Endodermal cell (in vitro differentiated cells): ENCODE results near the gene OTP. TPM values are rescaled to one million over a fixed set of nuclear protein-coding genes. Genes with fewer than 3 reads are reported as not detected.

Experiments
- DNase-seq: peaks from one replicate; pipeline ENCODE4 v3.0.0-alpha.2; 2017
- H3K27ac ChIP-seq: 2 replicates; pipeline ENCODE4 v1.5.1; 2013; ENCODE audit warnings: mild to moderate bottlenecking, low read depth, low read length, moderate library complexity
- H3K27me3 ChIP-seq: 2 replicates; pipeline ENCODE4 v1.6.1; 2013; ENCODE audit warnings: mild to moderate bottlenecking, low read length, moderate library complexity; ENCODE audit not compliant: insufficient read depth, control insufficient read depth, poor library complexity, severe bottlenecking
- H3K36me3 ChIP-seq: 2 replicates; pipeline ENCODE4 v1.7.0; 2013; ENCODE audit warnings: mild to moderate bottlenecking, low read length, moderate library complexity; ENCODE audit not compliant: control insufficient read depth, insufficient read depth
- H3K4me1 ChIP-seq: one replicate; pipeline ENCODE4 v1.7.0; 2013; ENCODE audit warnings: low read length; ENCODE audit not compliant: control insufficient read depth, insufficient read depth
- H3K4me3 ChIP-seq: 2 replicates; pipeline ENCODE4 v1.5.1; 2013; ENCODE audit warnings: mild to moderate bottlenecking, low read length, moderate library complexity
- H3K9ac ChIP-seq: 2 replicates; pipeline ENCODE4 v1.6.1; 2013; ENCODE audit warnings: mild to moderate bottlenecking, low read length, moderate library complexity; ENCODE audit not compliant: poor library complexity, severe bottlenecking; ENCODE audit errors: extremely low read depth
- H3K9me3 ChIP-seq: 2 replicates; pipeline ENCODE4 v1.6.1; 2013; ENCODE audit warnings: mild to moderate bottlenecking, low read length, moderate library complexity; ENCODE audit not compliant: control insufficient read depth
- H3K27ac Mint-ChIP-seq: 2 replicates; pipeline ENCODE4 v1.8.0; 2020; ENCODE audit warnings: mixed read lengths
- H3K27me3 Mint-ChIP-seq: 2 replicates; pipeline ENCODE4 v1.8.0; 2021; ENCODE audit warnings: mild to moderate bottlenecking, mixed read lengths; ENCODE audit not compliant: insufficient read depth
- H3K36me3 Mint-ChIP-seq: 2 replicates; pipeline ENCODE4 v1.8.0; 2020; ENCODE audit warnings: low read depth, mixed read lengths
- H3K4me1 Mint-ChIP-seq: 2 replicates; pipeline ENCODE4 v1.8.0; 2020; ENCODE audit warnings: mixed read lengths
- H3K4me3 Mint-ChIP-seq: 2 replicates; pipeline ENCODE4 v1.8.0; 2020; ENCODE audit warnings: mild to moderate bottlenecking, moderate library complexity, mixed read lengths
- H3K9me3 Mint-ChIP-seq: 2 replicates; pipeline ENCODE4 v1.8.0; 2020; ENCODE audit warnings: mild to moderate bottlenecking, mixed read lengths
- WGBS, 2 experiments: methylation state at CpG; one replicate each; pipeline versions ENCODE4 v1.1.5 to v1.1.7; 2013; ENCODE audit warnings: missing lambda C conversion rate in 2 of 2, mixed read lengths in 1 of 2; ENCODE audit not compliant: insufficient coverage in 1 of 2, insufficient read length in 1 of 2; 5-methylcytosine and 5-hydroxymethylcytosine counted together
- total RNA-seq, 2 donors: library from RNA; stranded (reverse); fragmentation: NEBNext Ultra II Directional in 1 of 2; extraction: Animal tissue kit (Norgen Biotek cat#: 25700) in 1 of 2; gene quantifications; 2 replicates in 1 of 2; 3 replicates in 1 of 2; pipeline ENCODE4 v1.2.1, GENCODE V29; 2021
- TF ChIP-seq, protein P1 (sequence below): fragments of 200-600 bp; sonication (generic); conservative IDR thresholded peaks from 2 replicates; pipeline ENCODE4 v1.5.0; 2021; ENCODE audit warnings: antibody characterized with exemption, mild to moderate bottlenecking

The OTP gene
- total RNA-seq, 2 donors from 2014 or later, result not detected

DNA sequence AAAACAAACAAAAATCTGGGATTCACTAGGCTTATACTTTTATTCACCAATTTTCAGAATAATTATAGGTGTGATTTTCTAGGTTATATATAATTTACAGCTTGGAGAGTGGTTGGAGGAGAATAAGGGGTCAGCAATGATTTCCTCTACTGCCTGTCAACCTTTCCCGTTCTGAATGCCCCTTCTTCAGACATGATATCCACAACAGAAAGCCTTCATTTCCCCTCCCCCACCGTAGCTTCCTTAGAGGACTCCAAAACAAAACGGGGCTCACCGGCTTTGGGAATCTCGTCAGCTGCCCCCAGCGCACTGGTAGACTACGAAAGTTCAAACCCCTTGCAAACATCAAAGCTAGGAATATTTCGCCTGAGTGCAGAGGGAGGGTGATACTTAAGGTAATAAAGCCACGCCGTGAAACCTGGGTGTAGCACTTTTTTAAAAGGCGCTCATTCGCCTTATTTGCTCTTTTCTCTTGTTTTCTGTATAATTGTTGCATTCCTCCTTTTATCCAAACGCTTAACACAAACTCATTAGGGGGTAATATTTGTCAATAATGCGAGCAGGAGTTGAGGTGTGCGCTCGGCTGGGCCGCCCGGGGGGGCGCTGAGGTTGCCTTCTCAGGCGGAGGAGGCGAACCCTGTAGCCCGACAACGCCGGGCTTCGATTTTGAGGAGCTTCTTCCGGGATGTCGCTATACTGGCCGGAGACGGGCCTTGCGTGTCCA, 2.4 kb downstream of the OTP start:
- H3K4me3 Mint-ChIP-seq, result no peak overlapping the region
- no peaks in the 10 kb centered on the region for H3K36me3 Mint-ChIP-seq
- TF ChIP-seq, protein P1, sequence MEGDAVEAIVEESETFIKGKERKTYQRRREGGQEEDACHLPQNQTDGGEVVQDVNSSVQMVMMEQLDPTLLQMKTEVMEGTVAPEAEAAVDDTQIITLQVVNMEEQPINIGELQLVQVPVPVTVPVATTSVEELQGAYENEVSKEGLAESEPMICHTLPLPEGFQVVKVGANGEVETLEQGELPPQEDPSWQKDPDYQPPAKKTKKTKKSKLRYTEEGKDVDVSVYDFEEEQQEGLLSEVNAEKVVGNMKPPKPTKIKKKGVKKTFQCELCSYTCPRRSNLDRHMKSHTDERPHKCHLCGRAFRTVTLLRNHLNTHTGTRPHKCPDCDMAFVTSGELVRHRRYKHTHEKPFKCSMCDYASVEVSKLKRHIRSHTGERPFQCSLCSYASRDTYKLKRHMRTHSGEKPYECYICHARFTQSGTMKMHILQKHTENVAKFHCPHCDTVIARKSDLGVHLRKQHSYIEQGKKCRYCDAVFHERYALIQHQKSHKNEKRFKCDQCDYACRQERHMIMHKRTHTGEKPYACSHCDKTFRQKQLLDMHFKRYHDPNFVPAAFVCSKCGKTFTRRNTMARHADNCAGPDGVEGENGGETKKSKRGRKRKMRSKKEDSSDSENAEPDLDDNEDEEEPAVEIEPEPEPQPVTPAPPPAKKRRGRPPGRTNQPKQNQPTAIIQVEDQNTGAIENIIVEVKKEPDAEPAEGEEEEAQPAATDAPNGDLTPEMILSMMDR, result no peak
- no peak for DNase-seq
- Histone ChIP-seq H3K27ac (no peak overlapping the region), H3K4me1 (peaks cover 10% of the 10 kb centered on the region), H3K27me3 (peaks cover 100% of the 10 kb centered on the region), H3K4me3 (no peak overlapping the region), H3K9ac (no peak overlapping the region), H3K9me3 (peaks cover 7% of the 10 kb centered on the region), H3K36me3 (no peaks in the 10 kb centered on the region)
- 2 to 5% methylated on average over 7 to 29 of the region's 30 CpGs for WGBS, 2 experiments
- no peak overlapping the region for H3K27ac Mint-ChIP-seq
- H3K4me1 Mint-ChIP-seq, result peaks cover 11% of the 10 kb centered on the region
- peaks cover 100% of the 10 kb centered on the region for H3K27me3 Mint-ChIP-seq
- no peaks in the 10 kb centered on the region for H3K9me3 Mint-ChIP-seq

DNA sequence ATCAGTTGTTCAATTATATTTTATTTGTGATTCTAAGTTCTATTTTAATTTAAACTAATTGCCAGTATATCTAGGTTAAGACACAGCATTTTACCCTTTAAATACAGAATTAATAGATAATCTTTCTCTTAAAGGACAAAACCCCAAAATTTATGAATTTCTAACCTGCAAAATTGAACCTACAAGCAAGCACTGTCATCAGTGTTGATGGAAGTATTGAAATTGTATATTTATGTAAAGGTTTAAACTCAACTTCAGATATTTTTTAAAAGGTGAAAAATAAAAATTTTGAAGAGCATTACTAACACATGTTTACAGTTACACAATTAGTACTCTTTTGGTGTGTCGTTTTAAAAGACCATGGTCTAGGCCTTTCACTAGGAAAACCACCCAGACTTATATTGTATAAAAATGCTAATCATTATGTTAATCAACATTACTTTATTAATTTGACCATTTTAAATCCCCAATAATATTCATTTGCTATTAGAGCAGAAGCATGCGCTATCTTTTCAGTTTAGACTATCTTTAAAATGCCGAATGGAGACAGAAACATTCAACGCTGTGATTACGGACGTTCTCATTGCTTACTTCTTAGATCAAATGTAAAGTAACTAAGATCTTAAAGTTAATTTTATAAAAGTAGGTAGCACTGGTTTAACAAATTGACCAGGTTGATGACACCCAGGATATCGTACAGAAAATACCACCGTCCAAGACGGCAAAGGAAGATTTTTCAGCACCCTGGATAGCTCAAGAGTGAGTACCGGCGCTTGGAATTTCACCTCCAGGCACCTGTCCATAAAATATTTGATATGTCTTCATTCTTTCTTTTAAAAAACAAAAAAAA, 3.2 kb downstream of the OTP start:
- Mint-ChIP-seq H3K4me3 (no peak overlapping the region), H3K9me3 (no peaks in the 10 kb centered on the region), H3K36me3 (no peaks in the 10 kb centered on the region), H3K4me1 (peaks cover 6% of the 10 kb centered on the region), H3K27me3 (peaks cover 100% of the 10 kb centered on the region), H3K27ac (no peak overlapping the region)
- H3K9ac ChIP-seq, result no peak overlapping the region
- H3K4me1 ChIP-seq, result peaks cover 6% of the 10 kb centered on the region
- no peaks in the 10 kb centered on the region for H3K36me3 ChIP-seq
- H3K27me3 ChIP-seq, result peaks cover 100% of the 10 kb centered on the region
- no peak overlapping the region for H3K4me3 ChIP-seq
- TF ChIP-seq, protein P1, result no peak
- no peak for DNase-seq
- WGBS, 2 experiments, result 26 to 34% methylated on average over 10 to 11 of the region's 11 CpGs
- no peak overlapping the region for H3K27ac ChIP-seq
- peaks cover 7% of the 10 kb centered on the region for H3K9me3 ChIP-seq

DNA sequence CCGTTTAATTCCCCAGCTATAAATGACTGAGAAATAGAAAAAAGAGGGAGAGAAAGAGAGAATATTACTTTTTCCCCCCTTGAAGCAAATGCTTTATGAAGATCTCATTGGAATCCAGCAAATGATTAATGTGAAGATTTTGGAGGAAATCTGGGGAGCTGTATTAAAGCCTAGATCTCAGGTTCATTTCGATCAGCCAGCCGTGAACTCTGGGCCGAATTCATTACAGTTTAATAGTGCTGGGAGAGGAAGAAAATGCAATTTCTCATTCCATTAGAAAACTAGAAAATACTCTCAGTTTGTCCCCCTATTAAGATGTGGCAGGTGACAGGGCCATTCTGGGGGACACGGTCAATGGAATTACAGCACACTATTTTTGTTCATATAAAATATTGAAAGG, 4.8 kb downstream of the OTP start:
- peaks cover 99% of the 10 kb centered on the region for H3K27me3 Mint-ChIP-seq
- no peak overlapping the region for H3K27ac Mint-ChIP-seq
- peaks cover 7% of the 10 kb centered on the region for H3K9me3 ChIP-seq
- H3K9ac ChIP-seq, result no peak overlapping the region
- H3K27ac ChIP-seq, result no peak overlapping the region
- peaks cover 5% of the 10 kb centered on the region for H3K4me1 ChIP-seq
- H3K4me3 Mint-ChIP-seq, result no peak overlapping the region
- no peaks in the 10 kb centered on the region for H3K36me3 Mint-ChIP-seq
- no peak overlapping the region for H3K4me3 ChIP-seq
- H3K27me3 ChIP-seq, result peaks cover 100% of the 10 kb centered on the region
- peaks cover 12% of the 10 kb centered on the region for H3K4me1 Mint-ChIP-seq
- TF ChIP-seq, protein P1, result no peak
- H3K9me3 Mint-ChIP-seq, result no peaks in the 10 kb centered on the region
- 29% methylated on average over 4 of the region's 5 CpGs; no CpG with 5 or more reads in 1 of the 2 experiments for WGBS, 2 experiments
- no peaks in the 10 kb centered on the region for H3K36me3 ChIP-seq
- DNase-seq, result no peak
